Measurements from ENCODE around the gene ZNF718.
"Not testable (repeated sequence)": the region's sequence is repeated elsewhere in the genome, so short reads cannot be mapped to it uniquely, and the experiment has no call there.

The ZNF718 gene

DNA sequence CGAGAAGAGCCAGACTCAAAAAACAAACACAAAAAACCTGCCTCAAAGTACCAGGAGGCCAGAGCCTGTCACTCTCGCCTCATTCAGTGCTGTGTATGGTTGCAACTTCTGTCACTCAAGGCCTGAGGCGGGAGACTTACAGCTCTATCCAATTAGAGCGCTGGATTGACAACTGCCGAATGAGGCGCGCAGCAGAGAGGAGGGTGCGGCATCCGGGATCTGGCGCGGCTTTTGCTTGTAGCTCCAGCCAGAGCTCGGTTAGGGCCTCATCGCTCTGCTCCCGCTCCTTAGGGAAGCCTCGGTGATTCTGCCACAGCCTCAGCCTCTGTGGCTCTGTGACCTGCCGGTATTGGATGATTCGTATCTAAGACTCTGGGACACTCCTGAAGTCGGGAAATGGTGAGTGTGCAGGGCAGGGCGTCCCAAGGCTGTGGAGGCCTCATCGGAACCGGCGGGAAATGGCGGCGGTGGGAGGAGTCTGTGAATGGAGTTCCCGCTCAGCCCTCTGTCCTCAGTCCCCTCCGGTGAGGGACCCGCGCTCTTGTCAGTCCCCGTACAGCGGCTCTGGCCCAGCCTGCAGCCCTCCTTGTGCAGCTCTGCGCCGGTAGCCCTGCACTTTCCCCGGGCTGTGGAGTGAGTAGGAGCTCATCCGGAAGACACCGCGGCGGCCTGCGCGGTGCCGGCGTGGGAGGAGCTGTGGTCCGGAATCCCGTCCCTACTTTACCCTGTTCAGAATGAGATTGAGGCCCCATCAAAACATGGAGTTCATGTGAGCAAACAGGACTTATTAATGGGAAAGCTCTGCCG is at the start of gene ZNF718:
ZNF718 (plus strand) TSS at position 227 of the 807 bp plus-strand sequence; CDS start at position 397, 170 bp downstream.
- DNase-seq: peak; percentile 90

DNA sequence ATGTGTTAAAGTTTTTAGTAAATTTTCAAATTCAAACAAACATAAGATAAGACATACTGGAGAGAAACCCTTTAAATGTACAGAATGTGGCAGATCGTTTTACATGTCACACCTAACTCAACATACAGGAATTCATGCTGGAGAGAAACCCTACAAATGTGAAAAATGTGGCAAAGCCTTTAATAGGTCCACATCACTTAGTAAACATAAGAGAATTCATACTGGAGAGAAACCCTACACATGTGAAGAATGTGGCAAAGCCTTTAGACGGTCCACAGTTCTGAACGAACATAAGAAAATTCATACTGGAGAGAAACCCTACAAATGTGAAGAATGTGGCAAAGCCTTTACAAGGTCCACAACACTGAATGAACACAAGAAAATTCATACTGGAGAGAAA is 38.4 kb upstream of the ZNF718 start:
- DNase-seq: no peak

DNA sequence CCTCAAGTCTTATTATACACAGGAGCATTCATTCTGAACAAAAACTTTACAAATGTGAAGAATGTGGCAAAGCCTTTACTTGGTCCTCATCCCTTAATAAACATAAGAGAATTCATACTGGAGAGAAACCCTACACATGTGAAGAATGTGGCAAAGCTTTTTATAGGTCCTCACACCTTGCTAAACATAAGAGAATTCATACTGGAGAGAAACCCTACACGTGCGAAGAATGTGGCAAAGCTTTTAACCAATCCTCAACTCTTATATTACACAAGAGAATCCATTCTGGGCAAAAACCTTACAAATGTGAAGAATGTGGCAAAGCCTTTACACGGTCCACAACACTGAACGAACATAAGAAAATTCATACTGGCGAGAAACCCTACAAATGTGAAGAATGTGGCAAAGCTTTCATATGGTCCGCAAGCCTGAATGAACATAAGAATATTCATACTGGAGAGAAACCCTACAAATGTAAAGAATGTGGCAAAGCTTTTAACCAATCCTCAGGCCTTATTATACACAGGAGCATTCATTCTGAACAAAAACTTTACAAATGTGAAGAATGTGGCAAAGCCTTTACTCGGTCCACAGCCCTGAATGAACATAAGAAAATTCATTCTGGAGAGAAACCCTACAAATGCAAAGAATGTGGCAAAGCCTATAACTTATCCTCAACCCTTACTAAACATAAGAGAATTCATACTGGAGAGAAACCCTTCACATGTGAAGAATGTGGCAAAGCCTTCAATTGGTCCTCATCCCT is 37.6 kb upstream of the ZNF718 start:
- DNase-seq: not testable (repeated sequence)

DNA sequence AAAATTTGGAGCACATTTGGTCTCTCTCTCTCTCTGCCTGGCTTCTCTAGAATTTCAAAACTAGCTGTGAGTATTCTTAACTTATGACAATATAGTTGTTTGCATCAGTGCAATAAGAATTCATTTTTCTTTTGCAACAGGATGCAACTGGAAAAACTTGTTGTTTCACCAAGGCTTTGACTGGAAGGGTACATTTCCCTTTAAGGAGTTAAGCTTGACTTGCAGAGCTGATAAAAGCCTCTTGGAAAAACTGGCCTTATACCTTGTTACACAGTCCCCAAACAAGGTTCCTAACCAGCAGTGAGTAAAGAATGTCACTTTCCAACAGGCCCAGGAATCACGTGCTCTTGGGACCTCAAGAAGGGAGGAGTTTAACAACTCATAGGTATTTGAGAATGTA is 25.9 kb upstream of the ZNF718 start:
- DNase-seq: no peak

DNA sequence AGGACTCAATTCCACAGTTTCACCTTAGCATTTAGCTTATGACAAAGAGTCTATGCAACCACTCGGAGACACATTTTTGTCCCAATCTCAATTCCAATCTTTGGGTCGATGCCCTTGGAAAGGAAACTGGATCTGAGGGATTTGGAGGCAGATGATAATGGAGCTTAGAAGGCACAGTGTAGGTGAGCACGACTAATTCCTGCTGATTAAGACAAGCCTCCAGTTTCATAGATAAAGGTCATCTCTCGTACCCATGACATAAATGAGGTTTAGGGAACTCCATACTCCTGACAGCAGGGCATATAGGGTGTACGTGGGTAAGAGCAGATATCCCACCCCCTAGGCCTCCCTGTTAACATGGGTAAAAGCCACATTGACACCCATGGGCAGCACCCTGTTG is 24.4 kb upstream of the ZNF718 start:
- no peak for DNase-seq

DNA sequence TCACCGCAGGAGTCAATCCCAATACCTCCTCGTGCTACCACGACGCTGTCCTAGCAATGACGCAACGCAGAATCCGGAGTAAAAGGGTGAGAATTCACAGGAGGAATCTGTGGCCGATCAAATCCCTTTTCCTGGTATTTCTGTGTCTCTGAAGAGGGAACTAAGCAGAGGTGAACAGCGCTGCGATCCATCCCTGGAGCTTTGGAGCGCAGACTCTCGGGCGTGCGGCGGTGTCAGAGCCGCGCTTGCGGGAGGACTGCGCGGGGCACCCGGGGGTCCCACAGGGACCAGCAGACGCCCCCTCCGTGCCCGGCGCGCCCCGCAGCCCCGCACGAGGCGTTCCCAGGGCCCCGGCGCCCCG is 17.2 kb upstream of the ZNF718 start:
- no peak for DNase-seq

DNA sequence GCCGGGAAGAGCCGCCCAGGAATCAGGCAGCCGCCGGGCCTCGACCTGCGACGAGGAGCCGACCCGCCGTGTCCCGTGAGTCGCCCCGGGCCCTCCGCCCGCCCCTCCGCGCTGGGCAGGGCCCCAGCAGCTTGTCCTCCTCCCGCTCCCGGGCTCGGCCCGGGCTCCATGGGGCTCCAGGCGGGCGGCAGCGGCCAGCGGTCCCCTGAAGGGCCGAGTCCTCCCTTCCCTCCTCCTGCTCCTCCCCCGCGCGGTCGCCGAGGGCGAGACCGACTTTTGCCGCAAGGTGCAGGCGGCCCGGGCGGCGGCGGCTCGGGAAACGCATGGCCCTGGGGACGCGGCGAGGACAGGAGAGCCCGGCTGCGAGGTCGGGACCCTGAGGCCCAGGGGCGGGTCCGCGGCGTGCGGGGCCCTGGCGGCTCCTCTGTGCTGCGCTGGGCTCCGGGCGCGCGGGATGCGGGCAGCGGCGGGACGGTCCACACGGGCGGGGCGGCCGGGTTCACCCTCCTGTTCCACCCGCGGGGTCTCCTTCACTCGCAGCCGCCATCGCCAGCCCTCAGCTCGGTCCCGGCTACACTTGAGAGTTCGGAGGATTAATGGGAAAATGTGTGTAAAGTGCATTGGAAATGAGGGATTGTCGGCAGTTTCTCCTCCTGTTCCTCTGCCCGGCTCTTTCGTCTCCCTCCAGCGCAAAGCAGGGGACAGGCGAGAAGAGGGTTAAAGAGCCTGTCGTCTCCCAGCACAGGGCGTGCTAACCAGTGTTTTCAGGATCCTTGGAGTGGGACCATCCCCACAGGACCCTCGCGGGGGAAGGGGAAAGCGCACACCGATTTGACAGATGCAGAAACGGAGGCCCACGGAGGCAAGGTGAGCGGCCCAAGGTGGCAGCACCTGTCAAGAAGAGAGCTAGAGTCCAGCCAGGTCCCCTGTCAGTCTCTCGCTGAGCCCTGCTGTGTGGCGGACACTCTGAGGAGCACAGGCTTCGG is 16.6 kb upstream of the ZNF718 start:
- no peak for DNase-seq

DNA sequence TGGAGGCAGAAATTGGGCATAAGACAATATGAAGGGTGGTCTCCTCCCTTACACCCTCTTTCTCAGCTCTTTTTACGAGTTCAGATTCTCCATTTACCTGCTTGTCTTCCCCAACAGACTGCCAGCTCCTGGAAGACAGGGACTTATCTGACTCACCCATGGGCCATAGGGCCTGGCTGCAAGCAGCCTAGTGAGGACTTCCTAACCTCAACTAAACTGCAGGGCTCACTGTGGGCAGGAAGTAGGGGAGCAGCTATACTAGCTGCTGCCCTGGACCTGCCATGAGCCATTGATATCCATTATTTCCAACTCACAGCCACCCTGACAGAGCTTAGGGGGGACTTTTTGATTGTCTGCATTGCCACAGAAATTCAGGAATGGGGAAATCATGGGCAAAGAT is 11.5 kb upstream of the ZNF718 start:
- no peak for DNase-seq

DNA sequence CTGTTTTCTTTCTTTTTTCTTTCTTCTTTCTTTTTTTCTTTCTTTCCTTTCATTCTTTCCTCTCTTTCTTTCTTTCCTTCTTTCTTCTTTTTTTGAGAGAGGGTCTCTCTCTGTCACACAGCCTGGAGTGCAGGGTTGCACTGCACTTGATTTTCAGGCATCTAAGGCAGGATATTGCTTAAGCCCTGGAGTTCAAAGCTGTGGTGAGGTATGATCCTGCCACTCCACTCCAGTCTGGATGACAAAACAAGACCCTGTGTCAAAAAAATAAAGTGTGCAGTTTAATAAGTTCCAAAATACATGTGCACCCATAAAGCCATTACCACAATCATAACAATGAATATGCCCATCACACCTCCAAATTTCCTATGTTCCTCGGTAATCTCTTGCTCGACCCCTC is 10.6 kb upstream of the ZNF718 start:
- no peak for DNase-seq

DNA sequence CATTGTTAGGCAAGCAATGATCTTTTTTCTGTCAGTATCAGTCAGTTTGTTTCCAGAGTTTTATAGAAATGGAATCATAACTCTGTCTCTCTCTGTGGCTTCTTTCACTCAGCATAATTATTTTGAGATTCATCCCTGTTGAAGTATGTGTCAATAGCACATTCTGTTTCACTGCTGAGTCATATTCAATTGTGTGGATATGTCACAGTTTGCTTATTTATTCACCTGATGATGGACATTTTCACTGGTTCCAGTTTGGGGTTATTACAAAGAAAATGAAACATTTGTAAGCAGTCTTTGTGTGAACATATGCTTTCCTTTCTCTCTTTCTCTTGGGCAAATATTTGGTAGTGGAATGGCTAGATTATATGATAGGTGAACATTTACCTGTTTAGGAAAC is 10.2 kb upstream of the ZNF718 start:
- DNase-seq: no peak

DNA sequence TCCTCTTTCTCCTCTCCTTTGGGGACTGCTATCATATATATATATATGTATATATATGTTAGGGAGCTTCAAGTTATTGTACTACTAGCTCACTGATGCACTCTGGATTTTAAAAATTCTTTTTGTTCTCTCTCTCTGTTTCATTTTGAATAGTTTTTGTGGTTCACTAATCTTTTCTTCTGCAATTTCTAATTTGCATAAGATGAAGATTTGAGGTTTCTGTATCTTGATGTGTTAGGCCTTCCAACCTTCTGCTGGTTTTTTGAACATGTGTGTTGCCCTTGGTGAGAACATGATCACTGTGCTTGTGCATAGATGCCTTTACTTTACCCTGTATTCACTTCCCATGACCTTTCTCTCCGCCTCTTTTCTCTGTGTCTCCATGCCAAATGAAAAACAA is 7.8 kb upstream of the ZNF718 start:
- no peak for DNase-seq

DNA sequence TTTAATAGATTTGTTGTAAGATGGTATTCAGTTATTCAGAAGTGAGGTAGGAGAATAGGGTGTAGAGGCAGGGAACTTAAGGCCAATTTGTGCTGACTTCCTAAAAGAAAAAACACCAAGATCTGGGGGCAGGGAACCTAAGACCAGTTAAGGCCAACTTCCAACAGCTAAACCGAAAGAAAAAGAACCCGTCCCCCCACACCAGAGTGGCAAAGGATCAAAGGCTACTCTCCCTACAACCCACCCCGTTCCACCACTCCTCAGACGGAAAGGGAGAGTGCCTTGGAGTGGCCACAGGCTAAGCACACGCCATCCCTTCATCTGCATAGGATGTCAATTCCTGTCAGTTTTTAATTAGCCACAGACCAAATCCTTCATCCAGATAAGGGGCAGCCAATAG is 3.7 kb upstream of the ZNF718 start:
- no peak for DNase-seq

DNA sequence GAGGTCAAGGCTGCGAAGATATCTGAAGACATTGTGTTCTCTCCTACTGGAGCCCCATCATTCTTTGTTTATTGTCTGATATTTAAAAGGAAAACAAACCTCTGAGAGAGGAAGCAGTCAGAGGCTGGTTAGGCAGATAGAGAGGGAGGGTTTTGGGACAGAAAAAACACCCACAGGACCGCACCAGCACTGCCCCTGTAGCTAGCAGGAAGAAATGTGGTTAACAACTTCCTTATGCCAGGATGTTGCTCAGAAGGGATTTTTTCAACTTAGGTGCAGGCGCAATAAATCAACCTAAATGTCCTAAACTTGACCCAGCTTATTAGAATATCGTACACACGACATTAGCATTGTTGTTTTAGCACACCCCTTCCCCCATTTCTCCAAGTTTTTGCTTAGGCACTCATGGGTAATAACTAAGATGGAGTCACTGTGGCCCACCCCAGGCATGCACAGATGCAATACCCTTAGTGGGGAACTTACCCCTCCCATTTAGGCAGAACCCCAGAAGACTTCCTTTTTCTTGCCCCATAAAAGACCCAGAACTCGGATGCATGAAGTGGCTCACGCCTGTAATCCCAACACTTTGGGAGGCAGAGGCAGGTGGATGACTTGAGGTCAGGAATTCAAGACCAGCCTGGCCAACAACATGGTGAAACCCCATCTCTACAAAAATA is 2.8 kb upstream of the ZNF718 start:
- no peak for DNase-seq

DNA sequence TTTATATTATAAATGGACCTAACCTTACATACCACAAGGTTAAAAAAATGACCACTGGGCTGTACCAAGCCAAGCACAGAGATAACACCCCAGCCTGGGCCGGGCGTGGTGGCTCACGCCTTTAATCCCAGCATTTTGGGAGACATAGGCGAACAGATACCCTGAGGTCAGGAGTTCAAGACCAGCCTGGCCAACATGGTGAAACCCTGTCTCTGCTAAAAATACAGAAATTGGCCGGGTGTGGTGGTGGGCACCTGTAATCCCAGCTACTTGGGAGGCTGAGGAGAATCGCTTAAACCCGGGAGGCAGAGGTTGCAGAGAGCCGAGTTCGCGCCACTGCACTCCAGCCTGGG is 403 bp upstream of the ZNF718 start:
- not testable (repeated sequence) for DNase-seq

DNA sequence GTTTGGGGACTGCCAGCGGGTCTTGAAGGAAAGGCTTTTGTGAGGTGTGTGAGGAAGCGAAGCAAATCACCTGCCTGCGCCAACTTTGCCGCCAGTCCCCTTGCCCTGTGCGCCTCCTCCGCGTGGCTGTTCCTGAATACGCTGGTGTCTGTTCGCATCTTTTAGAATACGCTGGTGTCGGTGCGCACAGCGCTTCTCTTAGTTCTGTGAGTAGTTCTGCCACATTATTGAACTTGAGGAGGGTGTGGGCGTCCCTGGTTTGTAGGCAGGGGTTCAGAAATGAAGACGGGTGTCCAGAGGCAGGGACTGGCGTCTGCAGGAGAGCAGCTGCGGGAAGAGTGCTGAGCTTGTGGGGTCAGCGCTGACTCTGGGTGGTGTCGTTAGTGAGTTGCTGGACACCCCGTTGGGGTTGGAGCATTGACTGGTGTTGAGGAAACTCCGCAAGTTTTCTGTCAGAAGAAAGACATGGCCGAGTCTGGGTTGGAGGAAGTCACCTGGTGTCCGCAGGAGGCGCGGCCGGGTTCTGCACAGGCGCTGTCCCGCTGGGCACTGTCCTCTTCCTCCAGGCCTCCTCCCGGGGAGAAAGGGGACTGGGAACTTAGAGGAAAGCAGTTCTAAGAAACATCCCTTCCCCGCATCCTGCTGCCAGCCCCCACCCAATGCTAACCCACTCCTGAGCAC is 930 bp downstream of the ZNF718 start:
- DNase-seq: no peak

DNA sequence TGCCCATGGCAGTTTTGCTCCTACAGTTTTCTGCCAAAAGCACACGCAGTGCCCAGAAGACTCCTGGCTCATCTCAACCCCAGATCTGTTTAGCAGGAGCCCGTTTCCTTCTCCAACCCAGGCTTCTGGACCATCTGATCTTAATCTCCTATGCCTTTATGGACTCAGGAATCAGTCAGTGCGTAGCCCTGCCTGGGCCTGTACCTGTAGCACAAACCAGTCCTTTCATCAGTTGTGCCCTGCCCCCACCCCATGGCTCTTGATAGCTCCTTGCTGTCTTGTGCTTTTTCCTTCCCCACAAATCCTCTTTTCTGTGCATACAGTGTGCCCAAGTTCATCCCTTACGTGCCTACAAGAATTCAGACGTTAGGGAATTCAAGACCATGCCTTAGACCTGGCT is 1.5 kb downstream of the ZNF718 start:
- no peak for DNase-seq

DNA sequence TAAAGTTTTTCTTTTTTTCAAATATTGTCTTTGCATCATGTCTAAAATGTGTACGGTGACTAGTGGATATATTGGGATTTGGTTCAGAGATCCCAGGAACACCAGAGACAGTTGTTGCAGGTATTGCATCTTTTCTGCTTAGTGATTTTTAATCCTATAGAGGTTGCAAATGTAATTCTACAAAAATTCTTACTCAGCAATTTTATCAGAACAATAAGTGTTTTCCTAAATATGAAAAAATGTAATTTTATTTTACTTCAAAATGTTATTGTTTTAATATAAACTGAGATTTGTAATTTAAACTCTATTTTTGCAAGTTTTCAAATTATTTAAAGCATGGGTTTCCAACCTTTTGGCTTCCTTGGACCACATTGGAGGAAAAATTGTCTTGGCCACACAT is 8.2 kb downstream of the ZNF718 start:
- no peak for DNase-seq

DNA sequence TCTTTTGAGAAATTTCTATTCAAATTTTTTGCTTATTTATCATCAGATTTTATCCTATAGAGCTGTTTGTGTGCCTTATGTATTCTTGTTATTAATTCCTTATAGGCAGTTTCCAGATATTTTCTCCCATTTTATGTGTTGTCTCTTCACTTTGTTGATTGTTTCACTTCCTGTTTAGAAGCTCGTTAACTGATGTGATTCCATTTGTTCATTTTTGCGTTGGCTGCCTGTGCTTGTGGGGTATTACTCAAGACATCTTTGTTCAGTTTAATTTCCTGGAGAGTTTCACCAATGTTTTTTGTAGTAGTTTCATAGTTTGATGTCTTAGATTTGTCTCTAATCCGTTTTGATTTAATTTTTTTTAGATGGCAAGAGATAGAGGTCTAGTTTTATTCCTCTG is 14.6 kb downstream of the ZNF718 start:
- DNase-seq: no peak

DNA sequence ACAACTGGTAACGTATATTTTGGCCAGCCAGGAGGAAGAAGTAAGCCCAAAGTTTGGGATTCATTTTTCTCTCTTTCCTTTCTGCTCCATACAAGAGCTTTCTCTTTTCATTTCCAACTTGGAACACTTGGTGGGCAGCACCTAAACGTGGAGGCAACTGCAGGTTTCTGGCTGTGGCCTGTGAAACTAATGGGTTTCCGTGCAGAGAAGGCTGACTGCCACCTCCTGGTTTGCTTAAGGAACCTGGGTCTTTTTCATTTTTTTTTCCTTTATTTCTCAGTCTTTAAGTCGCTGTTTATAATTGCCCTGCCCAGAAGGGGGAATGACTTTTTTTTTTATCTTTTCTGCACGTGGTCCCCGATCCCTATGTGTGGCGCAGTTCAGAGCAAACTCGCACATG is 15.4 kb downstream of the ZNF718 start:
- no peak for DNase-seq

DNA sequence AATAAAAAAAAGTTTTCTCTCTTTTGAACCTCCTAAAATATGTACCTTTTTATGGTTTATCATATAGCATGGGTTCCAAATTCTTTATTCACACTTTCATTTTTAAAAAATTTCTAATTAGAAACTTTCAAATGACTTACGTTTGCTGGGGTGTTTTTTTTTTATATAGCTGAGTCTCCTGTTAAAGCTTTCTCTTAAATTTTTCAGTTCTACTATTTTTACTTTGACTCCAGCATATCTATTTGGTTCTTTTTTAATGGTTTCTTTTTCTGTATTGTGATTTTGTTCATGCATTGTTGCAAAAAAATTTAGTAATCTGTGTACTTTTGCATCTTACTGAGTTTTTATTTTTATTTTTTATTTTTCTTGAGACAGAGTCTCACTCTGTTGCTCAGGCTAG is 22.3 kb downstream of the ZNF718 start:
- no peak for DNase-seq

DNA sequence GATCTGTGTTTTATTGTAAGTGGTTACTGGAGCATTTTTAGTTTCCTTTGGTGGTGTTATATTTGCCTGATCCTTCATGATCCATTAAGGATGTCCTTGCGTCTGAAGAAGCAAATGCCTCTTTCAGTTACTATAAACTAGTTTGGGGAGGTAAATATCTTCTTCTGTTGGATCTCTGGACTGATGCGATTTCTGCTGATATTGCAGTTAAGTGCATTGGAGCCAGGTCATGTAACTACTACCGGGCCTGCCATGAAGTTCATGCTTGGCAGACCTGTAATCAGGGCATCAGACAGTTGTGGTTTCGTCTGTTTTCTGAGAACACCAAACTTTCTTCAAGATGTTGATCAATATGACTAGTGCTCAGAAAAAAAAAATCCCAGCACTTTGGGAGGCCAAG is 22.9 kb downstream of the ZNF718 start:
- no peak for DNase-seq
